HG02588 (cell line): ENCODE measurements around the gene ADO.

ENCODE experiments used
- ATAC-seq: cut with Tn5 transposase; IDR thresholded peaks from one replicate; pipeline ENCODE4 v1.9.1; 2021; ENCODE audit warnings: mild to moderate bottlenecking, moderate library complexity; ENCODE audit not compliant: unreplicated experiment

Gene ADO

DNA sequence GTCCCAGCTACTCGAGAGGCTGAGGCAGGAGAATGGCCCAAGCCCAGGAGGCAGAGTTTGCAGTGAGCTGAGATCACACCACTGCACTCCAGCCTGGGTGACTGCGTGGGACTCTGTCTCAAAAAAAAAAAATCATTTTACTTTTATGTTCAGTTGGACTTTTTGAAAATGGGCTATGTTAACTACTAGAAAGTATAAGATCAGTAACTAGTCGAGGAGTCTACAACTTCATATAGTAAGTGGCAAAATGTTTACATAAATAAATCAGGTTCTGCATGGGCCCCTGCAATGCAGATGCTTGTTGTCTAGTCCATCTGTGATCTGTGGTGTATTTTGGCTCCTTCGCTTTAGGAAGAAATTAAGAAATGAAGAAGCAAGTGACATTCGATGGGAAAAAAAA lies 12.3 kb upstream of the ADO start:
- no peak for ATAC-seq

DNA sequence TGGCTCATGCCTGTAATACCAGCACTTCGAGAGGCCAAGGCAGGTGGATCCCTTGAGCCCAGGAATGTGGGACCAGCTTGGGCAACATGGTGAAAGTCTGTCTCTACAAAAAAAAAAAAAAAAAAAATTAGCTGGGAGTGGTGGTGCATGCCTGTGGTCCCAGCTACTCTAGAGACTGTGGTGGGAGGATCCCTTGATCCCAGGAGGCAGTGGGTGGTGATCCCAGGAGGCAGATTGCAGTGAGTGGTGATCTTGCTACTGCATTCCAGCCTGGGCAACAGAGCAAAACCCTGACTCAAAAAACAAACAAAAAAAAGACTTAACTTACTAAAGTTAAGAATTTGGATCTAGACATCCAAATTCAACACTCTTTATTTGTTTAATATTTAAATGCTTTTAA lies 10.2 kb upstream of the ADO start:
- no peak for ATAC-seq

DNA sequence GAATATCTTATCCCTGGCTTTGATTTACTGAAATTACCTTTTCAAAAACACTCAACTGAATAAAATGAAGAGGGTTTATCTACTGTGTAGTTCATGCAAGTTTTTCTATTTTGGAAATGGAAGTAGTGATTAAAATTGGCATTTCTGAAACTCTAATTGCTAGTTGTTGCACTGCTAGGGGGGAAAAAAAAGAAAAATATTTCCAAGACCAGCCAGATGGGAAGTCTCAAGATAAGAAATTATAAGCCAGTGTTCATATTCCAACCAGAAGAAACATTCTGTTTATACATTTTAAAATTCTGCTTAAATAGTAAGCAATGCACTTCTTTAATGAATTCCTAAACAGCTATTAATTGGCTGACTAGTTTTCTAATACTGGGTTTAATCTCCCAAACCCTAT lies 9.4 kb upstream of the ADO start:
- ATAC-seq = no peak

DNA sequence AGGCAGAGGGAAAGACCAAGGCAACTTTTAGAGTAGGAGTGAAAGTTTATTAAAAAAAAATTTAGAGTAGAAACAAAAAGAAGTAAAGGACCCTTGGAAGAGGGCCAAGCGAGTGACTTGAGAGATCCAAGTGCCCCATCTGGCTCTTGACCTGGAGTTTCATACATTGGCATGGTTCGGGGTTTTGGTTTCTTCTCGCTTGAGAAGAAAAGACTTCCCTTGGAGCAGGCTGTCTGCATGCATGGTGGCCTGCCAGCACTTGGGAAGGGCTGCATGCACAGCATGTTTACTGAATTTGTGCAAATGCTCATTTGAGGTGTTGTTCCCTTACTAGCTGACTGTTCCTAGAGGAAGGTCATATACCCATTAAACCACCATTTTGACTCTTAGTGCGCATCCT lies 8.8 kb upstream of the ADO start:
- no peak for ATAC-seq

DNA sequence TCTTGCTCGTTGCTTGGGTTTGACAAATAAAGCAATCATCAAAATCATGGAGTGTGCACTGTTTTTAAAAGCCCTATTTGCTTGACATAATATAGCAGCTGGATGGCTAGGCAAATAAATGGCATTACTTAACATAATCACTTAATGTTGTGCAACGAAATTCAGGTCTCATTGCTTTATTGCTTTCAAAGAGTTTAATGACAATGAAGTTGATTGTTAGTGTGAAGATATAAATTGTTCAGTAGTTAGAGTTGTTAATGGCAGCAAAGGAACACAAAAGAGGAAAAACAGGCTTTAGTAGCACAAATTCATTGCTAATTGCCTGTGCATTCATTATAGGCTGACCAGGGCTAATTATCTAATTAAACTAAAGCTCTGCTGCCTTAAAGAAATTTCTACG lies 7.6 kb upstream of the ADO start:
- ATAC-seq = no peak

DNA sequence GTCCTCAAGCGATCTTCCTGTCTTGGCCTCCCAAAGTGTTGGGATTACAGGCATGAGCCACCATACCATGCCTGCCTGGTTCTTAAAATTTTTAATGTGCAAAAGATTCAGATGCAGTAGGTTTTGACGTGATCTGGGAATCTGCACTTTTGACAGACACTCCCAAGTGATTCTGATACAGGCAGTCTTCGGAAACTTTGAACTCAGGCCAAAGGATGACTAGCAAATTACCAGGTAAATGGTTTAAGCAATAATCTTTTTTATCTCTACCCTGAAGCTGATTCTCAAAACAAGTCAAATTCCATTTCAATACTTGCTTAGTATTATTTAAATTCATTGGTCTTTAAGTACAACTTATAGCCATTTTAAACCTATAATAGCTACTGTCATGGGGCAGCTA lies 2.6 kb upstream of the ADO start:
- ATAC-seq = no peak

DNA sequence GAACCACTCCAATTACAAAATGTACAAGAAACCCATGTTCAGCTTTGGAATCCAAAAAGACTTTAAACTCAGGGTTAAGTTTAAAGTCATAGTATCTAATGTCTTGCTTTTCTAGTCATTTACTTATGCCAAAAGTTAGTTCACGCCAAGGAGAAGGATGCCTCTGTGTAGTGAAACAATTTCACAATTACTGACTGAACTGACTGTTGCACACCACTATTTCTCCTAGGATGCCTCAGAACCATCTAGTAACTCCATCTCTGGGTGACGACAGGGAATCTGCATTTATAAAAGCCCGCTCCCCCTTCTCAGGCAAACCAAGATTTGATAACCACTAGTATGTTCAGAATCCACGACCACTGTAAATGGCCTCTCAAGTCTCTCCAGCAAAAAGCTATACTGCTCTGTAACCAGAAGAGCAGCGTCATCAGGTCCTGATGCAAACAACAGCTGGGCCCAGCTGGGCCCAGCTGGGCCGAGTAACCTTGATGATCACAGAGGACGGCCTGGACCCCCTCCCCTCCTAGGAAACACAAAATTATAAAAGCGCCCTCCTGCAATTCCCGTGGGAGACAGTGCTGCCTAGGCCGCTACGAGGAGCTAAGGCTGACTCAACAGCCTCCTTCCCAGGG lies 680 bp upstream of the ADO start:
- ATAC-seq = peak; percentile 2

DNA sequence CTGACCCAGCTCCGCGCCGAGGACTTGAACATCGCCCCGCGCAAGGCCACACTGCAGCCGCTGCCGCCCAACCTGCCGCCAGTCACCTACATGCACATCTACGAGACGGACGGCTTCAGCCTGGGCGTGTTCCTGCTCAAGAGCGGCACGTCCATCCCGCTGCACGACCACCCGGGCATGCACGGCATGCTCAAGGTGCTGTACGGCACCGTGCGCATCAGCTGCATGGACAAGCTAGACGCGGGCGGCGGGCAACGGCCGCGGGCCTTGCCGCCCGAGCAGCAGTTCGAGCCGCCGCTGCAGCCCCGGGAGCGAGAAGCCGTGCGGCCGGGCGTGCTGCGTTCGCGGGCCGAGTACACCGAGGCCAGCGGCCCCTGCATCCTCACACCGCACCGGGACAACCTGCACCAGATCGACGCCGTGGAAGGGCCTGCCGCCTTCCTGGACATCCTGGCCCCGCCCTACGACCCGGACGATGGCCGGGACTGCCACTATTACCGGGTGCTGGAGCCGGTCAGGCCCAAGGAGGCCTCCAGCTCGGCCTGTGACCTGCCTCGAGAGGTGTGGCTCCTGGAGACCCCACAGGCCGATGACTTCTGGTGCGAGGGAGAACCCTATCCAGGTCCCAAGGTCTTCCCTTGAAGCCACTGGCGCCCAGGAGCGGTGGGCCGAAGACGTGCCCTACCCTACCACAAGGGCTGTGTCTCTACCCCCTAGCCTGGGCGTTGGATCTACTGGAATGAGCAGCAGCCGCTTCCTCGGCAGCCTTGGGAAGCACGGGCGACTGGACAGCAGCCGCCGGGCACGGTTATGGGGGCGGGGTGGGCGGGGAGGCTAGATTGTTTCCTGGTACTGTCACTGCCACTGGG lies 945 bp downstream of the ADO start:
- no peak for ATAC-seq

DNA sequence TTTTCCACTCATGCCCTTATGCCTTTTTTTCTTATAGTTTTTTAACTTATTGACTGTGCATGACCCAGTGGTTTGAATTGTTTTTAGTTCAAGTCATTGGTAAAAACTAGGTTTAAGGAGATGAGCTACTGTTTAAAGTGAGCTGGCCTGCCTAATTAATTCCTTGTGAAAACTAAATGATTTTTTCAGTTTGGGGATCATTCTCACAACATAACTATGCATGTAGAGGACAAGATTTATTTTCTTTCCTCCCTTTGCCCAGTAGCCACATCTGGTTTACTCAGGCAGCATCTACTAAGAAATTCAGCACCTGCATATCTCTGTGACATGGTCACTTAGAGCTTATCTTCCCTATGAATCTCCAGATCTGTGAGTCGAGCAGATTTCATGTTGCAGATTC lies 1.7 kb downstream of the ADO start:
- ATAC-seq = no peak

DNA sequence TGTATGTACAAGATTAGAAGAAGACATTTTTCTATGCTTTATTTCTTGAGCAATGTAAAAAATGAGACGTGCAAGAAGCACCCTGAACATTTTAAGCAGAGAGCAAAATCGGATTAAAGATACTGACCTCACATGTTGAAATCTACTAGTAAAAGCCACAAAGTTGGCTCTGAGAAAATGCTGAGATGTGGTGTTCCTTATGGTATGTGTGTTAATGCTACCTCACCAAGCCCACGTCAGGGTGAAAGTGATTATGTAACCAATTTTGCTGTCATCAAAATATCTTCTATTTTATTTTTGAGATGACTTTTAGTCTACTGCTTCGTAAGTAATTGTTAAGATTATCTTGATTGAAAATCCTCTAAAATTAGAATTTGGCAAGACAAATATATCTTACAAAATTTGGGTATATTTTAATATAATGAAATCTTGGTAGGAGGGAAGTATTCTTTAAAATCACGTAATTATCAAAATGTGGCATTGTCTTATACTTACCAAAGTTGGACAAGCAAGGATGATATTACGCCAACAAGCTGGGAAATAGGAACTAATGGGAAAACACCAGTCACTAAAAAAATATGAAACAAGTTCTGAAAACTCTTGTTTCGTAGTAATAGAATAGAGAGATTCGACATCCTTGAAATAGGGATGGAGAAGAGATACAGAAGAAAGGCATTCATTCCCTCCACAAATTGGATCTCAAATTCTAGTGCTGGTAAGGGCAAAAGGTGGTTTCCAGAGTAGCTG lies 5.8 kb downstream of the ADO start:
- ATAC-seq = no peak

DNA sequence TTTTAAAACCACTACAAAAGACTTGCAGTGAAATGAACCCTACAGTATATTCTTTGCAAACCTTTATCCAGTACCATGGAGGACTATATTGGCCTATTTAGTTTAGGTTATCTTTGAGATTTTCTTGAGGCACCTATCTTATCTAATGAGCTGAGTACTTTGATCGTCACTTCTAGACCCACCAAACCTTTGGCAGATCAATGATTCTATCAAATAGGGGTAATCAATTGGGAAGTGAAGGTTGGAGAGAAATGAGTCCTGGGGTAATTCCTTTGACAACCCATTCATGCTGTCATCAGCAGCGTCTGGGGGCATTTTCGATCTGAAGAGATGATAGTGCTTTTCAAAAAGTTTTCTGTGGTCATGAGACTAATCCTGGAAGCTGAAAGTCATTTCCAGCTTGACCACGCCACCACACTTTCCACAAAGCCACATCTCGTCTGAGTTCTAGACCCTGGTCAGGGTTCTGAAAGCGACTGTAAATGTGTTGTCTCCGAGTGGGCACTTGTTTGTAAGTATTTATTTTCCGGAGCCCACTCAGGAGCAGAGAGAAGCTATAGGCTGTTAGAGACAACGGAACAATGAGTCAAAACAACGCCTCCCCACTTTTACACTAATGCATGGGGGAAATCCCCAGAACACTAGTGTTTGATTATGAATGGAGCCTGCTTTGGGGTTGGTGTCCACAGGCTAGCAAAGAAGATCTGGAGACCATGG lies 6.8 kb downstream of the ADO start:
- peak; percentile 37 for ATAC-seq

DNA sequence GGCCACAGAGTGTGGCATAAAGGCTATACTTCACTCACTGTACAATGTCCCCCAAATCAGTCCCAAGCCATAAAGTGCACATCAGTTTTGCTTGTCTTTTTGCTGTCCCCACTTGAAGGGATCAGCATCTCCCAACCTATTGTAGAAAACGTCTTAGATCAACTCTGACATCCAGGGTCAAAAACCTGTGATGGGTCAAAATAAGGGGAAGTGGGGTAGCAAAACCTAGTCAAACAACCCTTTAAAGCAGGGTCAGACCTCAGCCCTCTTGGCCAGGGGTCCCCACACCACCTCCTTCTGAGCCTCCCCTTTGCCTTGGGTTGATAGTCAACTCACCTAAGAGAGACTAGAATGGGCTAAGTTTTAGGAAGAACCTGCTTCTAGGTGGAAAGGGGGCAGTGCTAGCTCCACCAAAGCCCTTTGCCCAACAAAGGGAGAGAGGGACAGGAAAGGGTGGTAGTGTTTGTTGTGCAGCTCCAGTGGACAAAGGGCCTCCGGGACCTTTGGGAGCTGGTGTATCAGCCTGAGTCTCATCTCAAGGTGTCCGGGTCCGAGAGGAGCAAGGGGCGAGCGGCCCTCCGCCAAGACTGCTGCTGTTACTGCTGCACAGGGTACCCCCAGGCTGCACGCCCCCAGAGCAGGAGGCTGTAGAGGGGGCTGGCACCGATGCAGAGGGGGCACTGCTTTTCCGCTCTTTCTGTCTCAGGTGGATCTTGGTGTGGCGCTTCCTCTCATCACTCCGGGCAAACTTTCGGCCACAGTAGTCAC lies 8.3 kb downstream of the ADO start:
- no peak for ATAC-seq

DNA sequence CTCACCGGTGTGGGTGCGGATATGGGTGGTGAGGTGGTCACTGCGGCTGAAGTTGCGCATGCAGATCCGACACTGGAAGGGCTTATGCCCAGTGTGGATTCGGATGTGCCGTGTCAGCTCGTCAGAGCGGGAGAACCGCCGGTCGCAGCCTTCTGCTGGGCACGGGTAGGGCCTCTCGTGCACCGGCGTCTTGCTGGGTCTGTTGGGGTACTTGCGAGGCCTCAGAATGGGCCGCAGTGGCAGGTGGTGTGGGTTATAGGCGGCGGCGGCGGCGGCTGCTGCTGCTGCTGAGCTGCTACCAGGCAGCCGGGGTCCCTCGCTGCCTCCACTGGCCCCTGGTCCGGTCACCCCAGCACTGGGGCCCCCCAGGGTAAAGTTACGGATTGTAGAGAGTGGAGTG lies 8.9 kb downstream of the ADO start:
- no peak for ATAC-seq

DNA sequence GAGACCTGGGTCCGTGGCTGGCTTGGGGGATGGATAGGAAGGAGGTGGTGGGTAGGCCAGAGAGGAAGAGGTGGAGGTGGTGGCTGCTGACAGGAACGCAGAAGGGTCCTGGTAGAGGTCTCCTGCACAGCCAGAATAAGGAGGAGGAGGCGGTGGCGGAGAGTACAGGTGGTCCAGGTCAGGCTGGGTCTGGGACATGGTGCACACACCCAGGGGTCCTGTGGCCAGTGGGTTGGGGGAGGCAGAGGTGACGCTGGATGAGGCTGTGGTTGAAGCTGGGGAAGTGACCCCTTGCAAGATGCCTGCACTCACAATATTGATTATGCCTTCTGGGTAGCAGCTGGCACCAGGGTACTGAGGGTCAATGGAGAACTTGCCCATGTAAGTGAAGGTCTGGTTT lies 9.5 kb downstream of the ADO start:
- no peak for ATAC-seq

DNA sequence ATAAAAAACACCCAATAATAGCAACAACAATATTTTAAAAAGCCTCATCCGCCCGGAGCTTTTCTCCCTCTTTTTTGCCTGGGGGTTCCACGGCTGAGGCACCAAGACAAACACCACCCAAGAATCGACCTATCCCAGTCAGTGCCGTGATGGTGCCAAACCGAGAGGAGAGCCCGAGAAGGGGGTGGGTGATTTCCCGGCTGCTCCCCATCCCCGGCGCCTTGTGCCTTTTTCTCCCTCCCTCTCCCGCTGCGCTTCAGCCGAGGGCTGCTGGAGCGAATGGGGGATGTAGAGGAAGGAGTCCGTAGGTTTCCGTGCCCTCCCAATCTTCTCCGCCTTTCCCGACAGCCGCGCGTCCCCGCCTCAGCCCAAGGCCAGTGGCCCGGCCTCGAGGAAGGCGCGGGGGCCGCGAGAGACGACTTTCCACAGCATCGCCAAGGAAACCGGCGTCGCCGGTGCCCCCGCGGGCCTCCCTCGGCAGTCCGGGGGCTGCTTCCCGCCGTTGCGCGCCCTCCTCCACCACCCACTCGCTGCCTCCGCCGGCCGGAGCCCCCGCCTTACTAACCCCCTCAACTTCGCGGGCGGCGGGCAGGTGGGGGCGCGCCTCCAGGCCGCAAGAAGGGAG lies 10.3 kb downstream of the ADO start:
- no peak for ATAC-seq

DNA sequence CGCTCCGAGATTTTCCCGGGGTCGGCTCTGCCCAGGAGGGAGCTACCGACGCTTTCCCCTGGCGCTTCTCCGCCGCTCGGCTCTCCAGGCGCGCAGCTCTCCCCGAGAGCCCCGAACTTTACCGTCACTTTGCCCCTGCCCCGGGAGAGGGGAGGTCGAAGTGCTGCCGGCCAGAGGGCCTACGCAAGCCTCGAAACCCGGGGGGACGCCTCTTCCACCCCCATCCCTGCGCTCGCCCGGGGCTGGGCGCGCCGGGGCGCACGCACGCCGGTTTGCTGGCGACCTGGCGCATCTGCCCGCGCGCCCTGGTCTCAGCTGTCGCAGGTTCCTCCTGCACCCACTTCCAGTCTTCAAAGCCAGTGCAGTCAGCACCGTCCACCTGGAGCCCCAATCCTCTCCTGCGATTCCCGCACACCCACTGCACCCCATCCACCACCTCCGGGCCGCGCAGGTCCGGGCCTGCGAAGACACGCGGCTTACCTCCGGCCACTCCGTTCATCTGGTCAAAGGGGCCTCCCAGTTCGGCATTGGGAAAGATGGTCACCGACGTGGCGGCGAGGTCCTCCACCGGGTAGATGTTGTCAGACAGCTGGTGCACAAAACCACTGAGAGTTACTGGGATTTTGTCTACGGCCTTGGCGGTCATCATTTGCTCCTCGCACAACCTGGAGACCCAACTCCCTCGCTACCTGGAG lies 11.0 kb downstream of the ADO start:
- no peak for ATAC-seq

DNA sequence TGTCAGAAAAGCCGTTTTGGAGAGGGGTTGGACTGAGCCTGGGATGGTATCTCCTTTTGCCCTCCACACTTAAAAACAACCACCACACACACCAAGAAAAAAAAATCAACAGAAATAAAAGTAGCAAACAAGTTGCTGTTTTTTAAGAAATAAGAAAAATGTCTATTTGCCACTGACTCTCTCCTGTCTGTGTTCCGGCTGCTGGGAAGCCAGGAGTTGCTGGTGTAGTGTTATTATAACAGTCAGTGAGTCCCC lies 11.5 kb downstream of the ADO start:
- no peak for ATAC-seq

DNA sequence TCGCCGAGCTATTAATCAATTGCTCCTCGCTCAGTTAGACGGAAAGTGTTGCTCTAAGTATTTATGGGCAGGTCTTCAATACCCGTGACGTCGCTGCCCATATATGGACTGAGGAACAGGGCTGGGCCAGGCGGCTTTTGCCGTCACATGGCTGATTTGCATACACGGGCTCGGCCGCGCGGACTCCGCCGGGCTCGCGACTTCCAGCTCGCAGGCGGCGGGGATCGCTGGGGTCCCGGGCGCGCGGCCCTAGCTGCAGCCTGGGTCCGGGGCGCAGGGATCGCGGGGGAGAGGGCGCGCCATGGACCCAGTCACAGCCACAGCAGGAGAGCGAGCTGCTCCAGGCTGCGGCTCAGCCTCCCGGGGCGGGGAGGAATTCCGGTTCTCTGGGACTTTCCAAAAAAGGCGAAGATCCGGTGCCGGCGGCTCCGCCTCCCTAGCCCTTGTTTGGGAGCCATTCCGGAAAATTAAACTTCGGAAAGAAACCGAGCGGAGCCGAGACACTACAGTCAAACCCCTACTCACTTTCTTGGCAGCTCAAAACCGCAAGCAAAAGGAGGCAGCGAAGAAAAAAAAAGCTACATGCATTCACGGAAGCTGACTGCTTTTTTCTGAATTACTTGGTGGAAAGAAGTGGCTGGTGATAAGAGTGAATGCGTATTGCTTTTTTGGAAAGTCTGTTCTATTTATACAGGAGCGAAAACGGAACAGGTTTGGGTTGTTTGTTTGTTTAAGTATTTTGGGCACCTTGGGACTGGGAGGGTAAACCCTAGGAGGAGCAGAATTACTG lies 12.0 kb downstream of the ADO start, which contains the start of gene EGR2:
Gene EGR2, minus strand, starts transcription at position 36 of the 790 bp plus-strand sequence. CDS start 337 bp downstream, outside the sequence.
- peak; percentile 72 for ATAC-seq
